ENCODE results near the gene EIF4B. TPM values are rescaled to one million over a fixed set of nuclear protein-coding genes. Genes with fewer than 3 reads are reported as not detected.

EIF4B gene
- total and polyA plus RNA-seq, 12 donors = 77.1 to 800 (median 557) TPM

DNA sequence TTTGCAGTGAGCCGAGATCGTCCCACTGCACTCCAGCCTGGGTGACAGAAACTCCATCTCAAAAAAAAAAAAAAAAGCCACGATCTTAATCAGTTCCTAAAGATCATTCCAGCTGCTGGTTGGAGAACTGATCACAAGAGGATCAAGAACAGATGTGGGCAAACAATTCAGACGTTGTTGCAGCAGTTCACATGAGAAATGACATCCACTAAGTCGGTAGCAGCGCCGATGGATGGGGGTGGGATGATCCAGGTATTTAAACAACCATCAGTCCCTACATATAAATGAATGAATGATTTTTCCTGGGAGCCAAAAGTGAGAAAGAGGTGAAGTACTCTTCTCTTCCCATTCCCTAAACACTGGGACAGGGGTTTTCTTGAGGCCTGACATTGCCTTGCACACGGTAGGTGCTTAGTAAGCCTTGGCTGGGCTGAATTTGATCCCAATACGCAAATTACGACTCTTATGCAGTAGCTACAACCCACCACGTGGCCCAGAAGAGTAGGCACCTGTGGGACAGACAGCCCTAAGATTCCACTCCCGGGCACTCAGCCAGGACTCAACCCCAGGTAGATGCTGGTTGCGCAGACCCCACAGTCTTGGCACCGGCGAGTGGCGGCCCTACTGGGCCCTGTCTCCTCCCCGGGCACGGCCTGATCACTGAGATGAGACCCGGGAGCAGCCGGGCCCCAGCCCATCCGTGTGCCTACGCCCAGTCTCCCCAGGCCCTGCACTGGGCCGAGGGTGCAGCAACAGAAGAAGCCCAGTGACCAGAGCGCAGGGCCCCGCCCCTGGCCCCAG is 72.4 kb downstream of the EIF4B start:
- 21 to 61% (median 40%) methylated on average over 8 to 25 of the region's 25 CpGs for WGBS, 4 donors

GRCh38 chr12:53079226-53080117 is 73.2 kb downstream of the EIF4B start, which contains the start of gene SPRYD3:
SPRYD3 (minus strand) TSS chr12:53079390; CDS start chr12:53079333, 57 bp downstream.
- peak; percentile 86 to 90 for TF ChIP-seq POLR2A (IDR thresholded peaks at IDR 0.05)
- TF ChIP-seq, protein P1, sequence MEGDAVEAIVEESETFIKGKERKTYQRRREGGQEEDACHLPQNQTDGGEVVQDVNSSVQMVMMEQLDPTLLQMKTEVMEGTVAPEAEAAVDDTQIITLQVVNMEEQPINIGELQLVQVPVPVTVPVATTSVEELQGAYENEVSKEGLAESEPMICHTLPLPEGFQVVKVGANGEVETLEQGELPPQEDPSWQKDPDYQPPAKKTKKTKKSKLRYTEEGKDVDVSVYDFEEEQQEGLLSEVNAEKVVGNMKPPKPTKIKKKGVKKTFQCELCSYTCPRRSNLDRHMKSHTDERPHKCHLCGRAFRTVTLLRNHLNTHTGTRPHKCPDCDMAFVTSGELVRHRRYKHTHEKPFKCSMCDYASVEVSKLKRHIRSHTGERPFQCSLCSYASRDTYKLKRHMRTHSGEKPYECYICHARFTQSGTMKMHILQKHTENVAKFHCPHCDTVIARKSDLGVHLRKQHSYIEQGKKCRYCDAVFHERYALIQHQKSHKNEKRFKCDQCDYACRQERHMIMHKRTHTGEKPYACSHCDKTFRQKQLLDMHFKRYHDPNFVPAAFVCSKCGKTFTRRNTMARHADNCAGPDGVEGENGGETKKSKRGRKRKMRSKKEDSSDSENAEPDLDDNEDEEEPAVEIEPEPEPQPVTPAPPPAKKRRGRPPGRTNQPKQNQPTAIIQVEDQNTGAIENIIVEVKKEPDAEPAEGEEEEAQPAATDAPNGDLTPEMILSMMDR (IDR thresholded peaks at IDR 0.05) = no peak
- Histone ChIP-seq H3K27me3 (no peaks in the 10 kb centered on the region), H3K4me1 (replicated peaks in 1 of 2) (peaks cover 9 to 30% of the 10 kb centered on the region in 2 donors), H3K4me3 (peak within 1 kb of the TSS; percentile 33 to 80 (median 44)), H3K27ac (peak within 1 kb of the TSS; percentile 67 to 94 (median 85)), H3K36me3 (replicated peaks in 1 of 2) (peaks cover 0 to 28% of the 10 kb centered on the region in 2 donors), H3K9me3 (replicated peaks in 1 of 3) (no peaks in the 10 kb centered on the region)
- intact Hi-C loops (cut with DNase I) = no loop called here
- 1 to 4% (median 3%) methylated on average over 14 to 67 of the region's 67 CpGs for WGBS, 4 donors
- peak; percentile 96 to 99 (median 97) for DNase-seq

More for the DNA sequence above, 72.4 kb downstream of the EIF4B start:
- intact Hi-C loops (cut with DNase I) = no loop called here
- Histone ChIP-seq H3K36me3 (replicated peaks in 1 of 2) (peaks cover 0 to 31% of the 10 kb centered on the region in 2 donors), H3K4me3 (peak overlapping the region in 3 of 4 donors; percentile 28 to 80 (median 47)), H3K9me3 (replicated peaks in 1 of 3) (no peaks in the 10 kb centered on the region), H3K27me3 (no peaks in the 10 kb centered on the region), H3K27ac (peak overlapping the region in 4 of 5 donors; percentile 56 to 94 (median 88)), H3K4me1 (replicated peaks in 1 of 2) (peaks cover 9 to 36% of the 10 kb centered on the region in 2 donors)
- TF ChIP-seq, protein P1 (IDR thresholded peaks at IDR 0.05) = peak in 1 of 6 experiments; percentile 5
- peak in 1 of 2 donors; percentile 24 for TF ChIP-seq POLR2A (IDR thresholded peaks at IDR 0.05)
- peak in 2 of 7 donors; percentile 53 to 78 for DNase-seq

DNA sequence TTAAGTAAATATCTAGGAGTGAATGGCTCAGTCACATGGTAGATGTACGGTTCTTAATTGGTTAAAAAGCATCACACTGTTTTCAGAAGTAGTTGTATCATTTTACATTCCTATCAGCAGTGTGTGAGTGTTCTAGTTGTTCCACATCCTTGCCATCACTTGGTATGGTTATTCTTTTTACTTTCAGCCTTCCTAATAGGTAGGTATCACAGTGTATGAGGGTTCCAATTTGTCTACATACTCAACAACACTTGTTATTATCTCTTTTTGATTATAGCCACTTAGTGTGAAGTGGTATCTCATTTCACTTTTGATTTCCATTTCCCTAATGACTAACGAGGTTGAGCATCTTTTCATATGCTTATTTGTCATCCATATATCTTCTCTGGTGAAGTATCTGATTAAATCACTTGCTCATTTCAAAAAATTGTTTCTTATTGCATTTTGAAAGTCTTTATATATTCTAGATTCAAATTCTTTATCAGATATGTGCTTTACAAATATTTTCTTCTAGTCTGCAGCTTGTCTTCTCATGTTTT is 76.5 kb downstream of the EIF4B start:
- 66 to 75% (median 67%) methylated on average over 2 of the region's 2 CpGs for WGBS, 4 donors
- no peak overlapping the region for H3K4me3 ChIP-seq
- no peak overlapping the region for H3K27ac ChIP-seq
- DNase-seq = no peak
- no peaks in the 10 kb centered on the region for H3K36me3 ChIP-seq (replicated peaks in 1 of 2)
- no peaks in the 10 kb centered on the region for H3K27me3 ChIP-seq
- intact Hi-C loops (cut with DNase I) = no loop called here
- H3K9me3 ChIP-seq (replicated peaks in 1 of 3) = no peaks in the 10 kb centered on the region
- peaks cover 9 to 23% of the 10 kb centered on the region in 2 donors for H3K4me1 ChIP-seq (replicated peaks in 1 of 2)
- no peak for TF ChIP-seq POLR2A (IDR thresholded peaks at IDR 0.05)
- TF ChIP-seq, protein P1 (IDR thresholded peaks at IDR 0.05) = no peak

Measured in adrenal gland (tissue), 12 donors.